Nephron progenitor cell (in vitro differentiated cells): ENCODE results near the gene SLC12A9.

Source experiments
- DNase-seq: peaks from one replicate; pipeline ENCODE4 v3.0.0; 2021
- H3K27ac Mint-ChIP-seq: 2 replicates; pipeline ENCODE4 v1.8.0; 2021; ENCODE audit warnings: mild to moderate bottlenecking, moderate library complexity, mixed read lengths
- H3K27me3 Mint-ChIP-seq: 2 replicates; pipeline ENCODE4 v1.8.0; 2021; ENCODE audit warnings: mild to moderate bottlenecking, low read depth, mixed read lengths; ENCODE audit not compliant: poor library complexity
- H3K36me3 Mint-ChIP-seq: 2 replicates; pipeline ENCODE4 v1.8.0; 2021; ENCODE audit warnings: low read depth, mixed read lengths
- H3K4me1 Mint-ChIP-seq: 2 replicates; pipeline ENCODE4 v1.8.0; 2021; ENCODE audit warnings: mixed read lengths
- H3K4me3 Mint-ChIP-seq: 2 replicates; pipeline ENCODE4 v1.8.0; 2021; ENCODE audit warnings: mild to moderate bottlenecking, moderate library complexity, mixed read lengths
- H3K9me3 Mint-ChIP-seq: 2 replicates; pipeline ENCODE4 v1.8.0; 2021; ENCODE audit warnings: mild to moderate bottlenecking, moderate library complexity, mixed read lengths
- CTCF ChIP-seq: fragments of 200-600 bp; sonication (generic); IDR thresholded peaks from 2 replicates; pipeline ENCODE4 v1.5.0; 2021; ENCODE audit warnings: antibody characterized with exemption

Gene SLC12A9

DNA sequence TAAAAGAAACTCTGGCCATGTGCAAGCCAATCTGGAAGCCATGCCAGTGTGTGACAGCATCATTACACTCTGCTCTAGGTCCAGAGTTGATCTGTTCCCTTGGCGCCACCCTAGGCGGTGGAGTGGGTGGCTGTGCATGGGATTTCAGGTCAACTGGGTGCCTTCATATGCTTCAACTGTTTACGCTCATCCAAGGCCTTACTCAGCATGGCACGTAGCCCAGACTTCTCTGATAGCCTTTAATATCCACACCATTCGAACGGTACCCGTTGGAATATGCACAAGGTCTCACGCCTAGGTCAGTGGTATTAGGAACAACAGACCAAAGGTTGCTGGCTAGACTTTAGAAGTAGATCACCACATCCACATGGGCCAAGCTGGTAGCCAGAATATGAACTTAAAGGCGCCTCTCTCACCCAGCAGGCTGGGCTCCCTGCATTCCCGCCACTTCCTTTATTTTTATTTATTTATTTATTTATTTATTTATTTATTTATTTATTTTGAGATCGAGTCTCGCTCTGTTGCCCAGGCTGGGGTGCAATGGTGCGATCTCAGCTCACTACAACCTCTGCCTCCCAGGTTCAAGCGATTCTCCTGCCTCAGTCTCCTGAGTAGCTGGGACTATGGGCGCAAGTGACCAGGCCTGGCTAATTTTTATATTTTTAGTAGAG, 61.8 kb downstream of the SLC12A9 start:
- H3K4me3 Mint-ChIP-seq = no peak overlapping the region
- no peaks in the 10 kb centered on the region for H3K36me3 Mint-ChIP-seq
- DNase-seq = no peak
- TF ChIP-seq CTCF = no peak
- H3K27me3 Mint-ChIP-seq = peaks cover 8% of the 10 kb centered on the region
- no peaks in the 10 kb centered on the region for H3K9me3 Mint-ChIP-seq
- H3K27ac Mint-ChIP-seq = no peak overlapping the region
- H3K4me1 Mint-ChIP-seq = no peaks in the 10 kb centered on the region

DNA sequence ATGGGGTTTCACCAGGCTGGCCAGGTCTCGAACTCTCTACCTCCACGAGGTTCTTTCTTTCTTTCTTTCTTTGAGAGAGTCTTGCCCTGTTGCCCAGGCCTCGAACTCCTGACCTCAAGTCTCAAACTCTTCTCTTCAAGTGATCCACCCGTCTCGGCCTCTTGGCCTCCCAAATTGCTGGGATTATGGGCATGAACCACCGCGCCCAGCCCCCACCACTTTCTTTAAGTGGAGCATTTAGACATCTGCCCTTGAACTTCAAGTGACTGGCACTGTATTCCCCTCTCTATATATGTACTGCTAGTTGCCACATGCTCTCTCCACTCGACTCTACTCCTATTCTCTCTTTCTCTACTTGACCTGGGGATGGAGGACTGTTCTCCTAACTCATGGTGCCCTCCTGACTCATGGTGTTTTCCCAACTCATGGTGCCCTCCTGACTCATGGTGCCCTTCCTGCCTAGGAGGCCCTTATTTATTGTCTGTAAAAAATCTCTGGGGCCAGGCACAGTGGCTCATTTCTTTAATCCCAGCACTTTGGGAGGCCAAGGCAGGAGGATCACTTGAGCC, 62.5 kb downstream of the SLC12A9 start:
- Mint-ChIP-seq H3K4me3 (no peak overlapping the region), H3K27me3 (peaks cover 13% of the 10 kb centered on the region), H3K9me3 (no peaks in the 10 kb centered on the region), H3K27ac (no peak overlapping the region), H3K36me3 (no peaks in the 10 kb centered on the region), H3K4me1 (no peaks in the 10 kb centered on the region)
- no peak for TF ChIP-seq CTCF
- no peak for DNase-seq
